Ovary (tissue), 3 donors: ENCODE data around the gene ATF7.

Source experiments
- CTCF ChIP-seq, 3 donors: fragments of 450-650 bp in 2 of 3; fragments of 200-600 bp in 1 of 3; IDR thresholded peaks; one replicate each; pipeline versions ENCODE4 v1.5.1 to v1.8.0; 2016 to 2022; ENCODE audit warnings: antibody characterized with exemption in 3 of 3, mild to moderate bottlenecking in 1 of 3
- POLR2A ChIP-seq: fragments of 450-650 bp; IDR thresholded peaks from one replicate; pipeline ENCODE4 v1.6.1; 2017; ENCODE audit warnings: antibody characterized with exemption, mild to moderate bottlenecking, moderate library complexity
- donor health status: DM: no; HTN: no; CAD: no.

GRCh38 chr12:53463802-53464560 is 162.2 kb downstream of the ATF7 start:
- no peak for TF ChIP-seq CTCF (IDR thresholded peaks at IDR 0.05)
- TF ChIP-seq POLR2A = no peak
